Osteocyte (in vitro differentiated cells): ENCODE data around the gene LILRA2. TPM values are rescaled to one million over a fixed set of nuclear protein-coding genes. Genes with fewer than 3 reads are reported as not detected.

Experiments used
- DNase-seq: peaks from one replicate; pipeline ENCODE4 v3.0.0; 2021; ENCODE audit warnings: mixed read lengths; ENCODE audit not compliant: unreplicated experiment; ENCODE audit errors: extremely low spot score
- H3K27ac Mint-ChIP-seq: one replicate; pipeline ENCODE4 v1.8.0; 2021; ENCODE audit warnings: mild to moderate bottlenecking, mixed read lengths; ENCODE audit not compliant: unreplicated experiment
- H3K27me3 Mint-ChIP-seq: one replicate; pipeline ENCODE4 v1.8.0; 2021; ENCODE audit warnings: mixed read lengths; ENCODE audit not compliant: unreplicated experiment
- H3K36me3 Mint-ChIP-seq: one replicate; pipeline ENCODE4 v1.8.0; 2021; ENCODE audit warnings: mixed read lengths; ENCODE audit not compliant: unreplicated experiment
- H3K4me1 Mint-ChIP-seq: one replicate; pipeline ENCODE4 v1.8.0; 2021; ENCODE audit warnings: mixed read lengths; ENCODE audit not compliant: unreplicated experiment
- H3K4me3 Mint-ChIP-seq: one replicate; pipeline ENCODE4 v1.8.0; 2021; ENCODE audit warnings: mild to moderate bottlenecking, moderate library complexity, mixed read lengths; ENCODE audit not compliant: unreplicated experiment
- H3K9me3 Mint-ChIP-seq: one replicate; pipeline ENCODE4 v1.8.0; 2021; ENCODE audit warnings: mixed read lengths; ENCODE audit not compliant: unreplicated experiment
- CTCF ChIP-seq: fragments of 200-600 bp; sonication (generic); IDR thresholded peaks from 2 replicates; pipeline ENCODE4 v1.5.0; 2021; ENCODE audit warnings: antibody characterized with exemption, mild to moderate bottlenecking, moderate library complexity
- total RNA-seq: library from RNA; stranded (reverse); gene quantifications from 2 replicates; pipeline ENCODE4 v1.2.1, GENCODE V29; 2021

Gene LILRA2
- total RNA-seq, 1 donor from 2014 or later: not detected

- TF ChIP-seq CTCF: no peak
- Mint-ChIP-seq H3K9me3 (peaks cover 21% of the 10 kb centered on the region), H3K4me3 (no peak overlapping the region), H3K27me3 (no peaks in the 10 kb centered on the region), H3K27ac (no peak overlapping the region), H3K4me1 (no peaks in the 10 kb centered on the region), H3K36me3 (no peaks in the 10 kb centered on the region)
- DNase-seq: peak; percentile 69
Observed at GRCh38 chr19:54554006-54554405, 19.6 kb upstream of the LILRA2 start.

- Mint-ChIP-seq H3K36me3 (no peaks in the 10 kb centered on the region), H3K4me3 (no peak overlapping the region), H3K4me1 (no peaks in the 10 kb centered on the region), H3K9me3 (peaks cover 24% of the 10 kb centered on the region), H3K27ac (no peak overlapping the region), H3K27me3 (no peaks in the 10 kb centered on the region)
- no peak for TF ChIP-seq CTCF
- peak; percentile 65 for DNase-seq
Observed at GRCh38 chr19:54554896-54555295, 18.7 kb upstream of the LILRA2 start.

GRCh38 chr19:54556194-54556593 is 17.4 kb upstream of the LILRA2 start:
- H3K36me3 Mint-ChIP-seq: no peaks in the 10 kb centered on the region
- no peak for TF ChIP-seq CTCF
- peaks cover 24% of the 10 kb centered on the region for H3K9me3 Mint-ChIP-seq
- H3K27ac Mint-ChIP-seq: no peak overlapping the region
- no peaks in the 10 kb centered on the region for H3K27me3 Mint-ChIP-seq
- H3K4me3 Mint-ChIP-seq: no peak overlapping the region
- no peak for DNase-seq
- no peaks in the 10 kb centered on the region for H3K4me1 Mint-ChIP-seq

GRCh38 chr19:54558339-54558738 is 15.3 kb upstream of the LILRA2 start:
- H3K4me3 Mint-ChIP-seq: no peak overlapping the region
- H3K27me3 Mint-ChIP-seq: no peaks in the 10 kb centered on the region
- DNase-seq: peak; percentile 21
- H3K4me1 Mint-ChIP-seq: no peaks in the 10 kb centered on the region
- peaks cover 22% of the 10 kb centered on the region for H3K9me3 Mint-ChIP-seq
- H3K27ac Mint-ChIP-seq: no peak overlapping the region
- no peak for TF ChIP-seq CTCF
- no peaks in the 10 kb centered on the region for H3K36me3 Mint-ChIP-seq

- DNase-seq: peak; percentile 5
- Mint-ChIP-seq H3K36me3 (no peaks in the 10 kb centered on the region), H3K9me3 (peaks cover 11% of the 10 kb centered on the region), H3K27me3 (no peaks in the 10 kb centered on the region), H3K4me3 (no peak overlapping the region), H3K4me1 (no peaks in the 10 kb centered on the region), H3K27ac (no peak overlapping the region)
- no peak for TF ChIP-seq CTCF
Observed at GRCh38 chr19:54560881-54561385, 12.7 kb upstream of the LILRA2 start.
